ENCODE data around the gene DNAJC25. TPM values are rescaled to one million over a fixed set of nuclear protein-coding genes. Genes with fewer than 3 reads are reported as not detected.

The DNAJC25 gene
- polyA plus RNA-seq, 2 of the 4 experiments (the other 2 are of a cell fraction) = 8.6 to 12.1 TPM

- peak; percentile 58 to 78 for DNase-seq (ENCODE audit: low read depth in 1 of 2, low spot score in 1 of 2)
- Histone ChIP-seq H3K9me3 (0 out of 3 replicates have a peak, but pooled peaks cover 4% of the 10 kb centered on the region), H3K4me3 (peak overlapping the region; percentile 96), H3K27ac (peak overlapping the region; percentile 92 to 94), H3K4me1 (peaks cover 75% of the 10 kb centered on the region), H3K4me2 (peak overlapping the region; percentile 74)
- TF ChIP-seq MAX (IDR thresholded peaks at IDR 0.05) = peak; percentile 7; the same call in 1 of the 2 replicates
- TF ChIP-seq SMC3 (IDR thresholded peaks at IDR 0.05) = peak; percentile 89
- TF ChIP-seq RCOR1 (IDR thresholded peaks at IDR 0.05; ENCODE audit: low read depth, low read length) = no peak
- peak; percentile 80 to 86 for TF ChIP-seq RAD21 (conservative IDR thresholded peaks at IDR 0.05 in 1 of 2, IDR thresholded peaks at IDR 0.05 in 1 of 2)
- TF ChIP-seq KDM5A (IDR thresholded peaks at IDR 0.05) = 0 out of 2 replicates have a peak, but pooled peaks have one; percentile 53
- TF ChIP-seq CTCF (IDR thresholded peaks at IDR 0.05) = peak; percentile 87
- peak in 1 of 2 experiments; percentile 39; a peak in 1 of 5 replicates for TF ChIP-seq JUN (IDR thresholded peaks at IDR 0.05)
- no peak for TF ChIP-seq SREBF2 (IDR thresholded peaks at IDR 0.05)
- WGBS (ENCODE audit: missing lambda C conversion rate) = under 1% methylated on average over 41 of the region's 41 CpGs
- ChIA-PET POLR2A (interaction anchor here (0.7 to 4.6 kb wide), 6 partner anchors 11 to 40 kb away, joined by 3 to 37 read pairs (median 4); partner anchors contain the start of gene DNAJC25), CTCF (interaction anchor here (0.6 to 8.9 kb wide), 43 partner anchors 8 to 1077 kb away, joined by 3 to 112 read pairs (median 4); partner anchors contain the start of genes DNAJC25 and GNG10)
- ATAC-seq = peak; percentile 11 to 43; a peak in 5 of 6 replicates
- no peak for FAIRE-seq
Observed at GRCh38 chr9:111597852-111598732, 33.0 kb upstream of the DNAJC25 start.

GRCh38 chr9:111598733-111599091 lies 32.4 kb upstream of the DNAJC25 start:
- ChIA-PET CTCF (interaction anchor here (0.6 to 8.9 kb wide), 39 partner anchors 9 to 476 kb away, joined by 3 to 112 read pairs (median 5); partner anchors contain the start of genes DNAJC25 and GNG10), POLR2A (interaction anchor here (0.6 to 4.6 kb wide), 9 partner anchors 10 to 41 kb away, joined by 3 to 37 read pairs (median 4); partner anchors contain the start of gene DNAJC25)
- DNase-seq (ENCODE audit: low read depth in 1 of 2, low spot score in 1 of 2) (no peak), FAIRE-seq (no peak), ATAC-seq (peak in 1 of 2 experiments; percentile 10; a peak in 3 of 6 replicates)
- WGBS (ENCODE audit: missing lambda C conversion rate) = 2% methylated on average over 16 of the region's 16 CpGs
- H3K4me2 ChIP-seq = peak overlapping the region; percentile 74
- peaks cover 71% of the 10 kb centered on the region for H3K4me1 ChIP-seq
- peak overlapping the region; percentile 92 to 94 for H3K27ac ChIP-seq
- H3K9me3 ChIP-seq = 0 out of 3 replicates have a peak, but pooled peaks cover 4% of the 10 kb centered on the region
- peak; percentile 42; the same call in 1 of the 2 replicates for TF ChIP-seq PBX3 (IDR thresholded peaks at IDR 0.05)
- no peak for TF ChIP-seq SMC3 (IDR thresholded peaks at IDR 0.05)
- peak overlapping the region; percentile 96 for H3K4me3 ChIP-seq

GRCh38 chr9:111599092-111599954 lies 31.8 kb upstream of the DNAJC25 start, which contains the start of gene PTGR1:
PTGR1 (minus strand) TSS chr9:111599647; CDS start chr9:111597422, 2,225 bp downstream.
- peak within 1 kb of the TSS; percentile 96 for H3K4me3 ChIP-seq
- H3K9me3 ChIP-seq = 0 out of 3 replicates have a peak, but pooled peaks cover 4% of the 10 kb centered on the region
- ATAC-seq (peak; percentile 81 to 82), FAIRE-seq (no peak), DNase-seq (ENCODE audit: low read depth in 1 of 2, low spot score in 1 of 2) (peak; percentile 72 to 87)
- ChIA-PET POLR2A (interaction anchor here (0.6 to 4.6 kb wide), 12 partner anchors 9 to 307 kb away, joined by 3 to 37 read pairs (median 4); partner anchors contain the start of gene DNAJC25), CTCF (interaction anchor here (1.1 to 8.9 kb wide), 13 partner anchors 9 to 470 kb away, joined by 3 to 112 read pairs (median 5); no protein-coding TSS in a partner anchor)
- H3K4me2 ChIP-seq = peak within 1 kb of the TSS; percentile 74
- 2% methylated on average over 45 of the region's 64 CpGs for WGBS (ENCODE audit: missing lambda C conversion rate)
- H3K27ac ChIP-seq = peak within 1 kb of the TSS; percentile 92 to 94
- peaks cover 67% of the 10 kb centered on the region for H3K4me1 ChIP-seq
- TF ChIP-seq PHF8 (IDR thresholded peaks at IDR 0.05; ENCODE audit: borderline replicate concordance, low read depth) = peak; percentile 38; the same call in 1 of the 2 replicates
- no peak for TF ChIP-seq ZFP36 (IDR thresholded peaks at IDR 0.05; ENCODE audit: borderline replicate concordance, partially characterized antibody)
- TF ChIP-seq CTCF (IDR thresholded peaks at IDR 0.05) = no peak
- 0 out of 2 replicates have a peak, but pooled peaks have one; percentile 12 for TF ChIP-seq MAZ (IDR thresholded peaks at IDR 0.05; ENCODE audit: borderline replicate concordance, low read depth, low read length)
- TF ChIP-seq ZSCAN20 (CRISPR knock-in tag; IDR thresholded peaks at IDR 0.05) = no peak
- 0 out of 2 replicates have a peak, but pooled peaks have one; percentile 36 for TF ChIP-seq MYC (IDR thresholded peaks at IDR 0.05; ENCODE audit: borderline replicate concordance, low read length)
- no peak for TF ChIP-seq RNF2 (IDR thresholded peaks at IDR 0.05; ENCODE audit: borderline replicate concordance, low read depth)
- 0 out of 2 replicates have a peak, but pooled peaks have one; percentile 28 for TF ChIP-seq E2F6 (IDR thresholded peaks at IDR 0.05; ENCODE audit: borderline replicate concordance, low read depth)
- TF ChIP-seq POLR2A (IDR thresholded peaks at IDR 0.05; ENCODE audit: low read length) = peak; percentile 92
- peak; percentile 91; the same call in 2 of the 3 replicates for TF ChIP-seq BCL3 (IDR thresholded peaks at IDR 0.05)
